Testis (tissue), 2 donors: Measurements from ENCODE around the gene LMCD1.

ENCODE experiments used
- POLR2A ChIP-seq: fragments of 450-650 bp; IDR thresholded peaks from one replicate; pipeline ENCODE4 v1.6.1; 2017; ENCODE audit warnings: antibody characterized with exemption, mild to moderate bottlenecking, moderate library complexity
- TF ChIP-seq, protein P1 (sequence below), 3 experiments: fragments of 450-650 bp in 2 of 3; fragments of 200-600 bp in 1 of 3; sonication (generic) in 1 of 3; IDR thresholded peaks; one replicate each; pipeline ENCODE4 v1.5.1; 2016 to 2019; ENCODE audit warnings: antibody characterized with exemption in 3 of 3, mild to moderate bottlenecking in 2 of 3, moderate library complexity in 1 of 3

DNA sequence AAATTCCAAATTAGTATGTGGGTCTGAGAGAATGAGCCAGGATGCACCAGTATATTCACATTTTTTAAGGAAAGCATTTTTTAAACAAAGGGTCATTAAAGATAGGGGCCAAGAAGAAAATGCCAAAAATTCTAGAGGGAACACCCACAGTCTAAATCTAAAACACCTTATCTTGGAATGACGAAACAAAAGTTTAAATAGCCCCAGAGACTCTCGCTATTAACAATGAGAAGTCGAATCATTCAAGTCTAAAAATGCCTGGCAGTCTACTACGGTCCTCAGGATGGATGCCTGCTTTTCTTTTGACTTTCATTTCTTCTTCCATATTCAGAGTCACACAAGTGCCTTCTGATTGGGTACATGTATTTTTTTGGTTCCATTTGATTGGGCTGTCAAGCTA lies 76.7 kb downstream of the LMCD1 start:
- TF ChIP-seq, protein P1, sequence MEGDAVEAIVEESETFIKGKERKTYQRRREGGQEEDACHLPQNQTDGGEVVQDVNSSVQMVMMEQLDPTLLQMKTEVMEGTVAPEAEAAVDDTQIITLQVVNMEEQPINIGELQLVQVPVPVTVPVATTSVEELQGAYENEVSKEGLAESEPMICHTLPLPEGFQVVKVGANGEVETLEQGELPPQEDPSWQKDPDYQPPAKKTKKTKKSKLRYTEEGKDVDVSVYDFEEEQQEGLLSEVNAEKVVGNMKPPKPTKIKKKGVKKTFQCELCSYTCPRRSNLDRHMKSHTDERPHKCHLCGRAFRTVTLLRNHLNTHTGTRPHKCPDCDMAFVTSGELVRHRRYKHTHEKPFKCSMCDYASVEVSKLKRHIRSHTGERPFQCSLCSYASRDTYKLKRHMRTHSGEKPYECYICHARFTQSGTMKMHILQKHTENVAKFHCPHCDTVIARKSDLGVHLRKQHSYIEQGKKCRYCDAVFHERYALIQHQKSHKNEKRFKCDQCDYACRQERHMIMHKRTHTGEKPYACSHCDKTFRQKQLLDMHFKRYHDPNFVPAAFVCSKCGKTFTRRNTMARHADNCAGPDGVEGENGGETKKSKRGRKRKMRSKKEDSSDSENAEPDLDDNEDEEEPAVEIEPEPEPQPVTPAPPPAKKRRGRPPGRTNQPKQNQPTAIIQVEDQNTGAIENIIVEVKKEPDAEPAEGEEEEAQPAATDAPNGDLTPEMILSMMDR (IDR thresholded peaks at IDR 0.05), result no peak
- TF ChIP-seq POLR2A, result no peak
